ENCODE results near the gene TUB. TPM values are rescaled to one million over a fixed set of nuclear protein-coding genes. Genes with fewer than 3 reads are reported as not detected.

TUB gene
- total RNA-seq, 1 experiment from 2014 or later: 1.2 TPM

DNA sequence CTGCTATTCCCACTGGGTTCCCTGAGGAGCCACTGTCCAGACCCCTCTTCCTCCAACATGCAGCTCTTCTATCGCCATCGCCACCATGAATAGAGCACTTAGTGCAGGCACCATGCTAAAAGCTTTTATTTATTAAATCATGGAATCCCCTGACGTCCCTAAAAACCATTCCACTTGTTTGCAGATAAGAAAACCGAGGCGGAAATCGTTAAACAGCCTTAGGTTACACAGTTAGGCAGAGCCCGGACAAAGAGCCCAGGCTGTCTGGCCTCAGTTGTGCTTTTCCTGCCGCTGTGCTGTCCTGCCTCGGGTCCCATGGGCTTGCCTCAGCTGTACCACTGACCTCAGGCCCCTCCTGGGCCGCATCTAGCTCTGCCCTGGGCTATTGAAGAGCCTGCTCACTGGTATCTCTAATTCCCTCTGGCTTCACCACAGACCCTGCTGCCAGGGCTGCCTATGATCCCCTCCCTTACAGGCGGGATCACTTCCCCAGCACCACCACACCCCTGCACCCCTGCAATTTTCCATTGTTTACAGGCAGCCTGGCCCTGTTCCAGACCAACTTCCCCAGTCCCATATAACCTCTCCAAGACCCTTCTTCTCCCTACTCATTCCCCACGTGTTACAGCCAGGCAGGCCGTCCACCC lies 13.0 kb upstream of the TUB start:
- no peak for DNase-seq (ENCODE audit: low read depth)

DNA sequence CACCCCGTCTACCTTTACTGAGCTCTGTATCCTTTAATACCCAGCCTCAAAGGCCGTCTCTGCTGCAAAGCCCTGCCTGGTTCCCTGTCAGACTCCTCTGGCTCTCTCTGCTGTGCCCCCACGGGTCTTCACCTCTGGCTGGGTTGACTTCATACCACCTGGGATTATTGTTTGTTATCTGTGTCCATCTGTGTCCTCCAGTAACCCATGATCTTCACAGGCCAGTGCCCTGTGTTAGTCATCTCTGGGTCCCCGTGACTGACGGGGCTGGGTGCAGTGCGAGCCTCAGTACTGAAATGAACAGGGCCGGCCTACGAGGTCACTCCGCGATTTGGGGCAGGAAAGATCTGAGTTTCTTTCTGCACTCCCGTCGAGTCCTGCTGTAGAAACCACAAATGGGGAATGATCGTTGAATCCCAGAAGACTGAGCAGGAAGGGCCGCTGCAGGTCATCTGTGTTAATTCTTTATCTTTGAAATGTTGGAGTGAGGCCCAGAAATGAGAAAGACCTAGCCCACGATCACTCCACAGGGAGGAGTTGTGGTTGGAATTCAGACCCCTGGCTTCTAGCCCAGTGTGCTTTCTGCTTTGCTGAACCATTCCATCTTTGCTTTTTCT lies 12.3 kb upstream of the TUB start:
- DNase-seq (ENCODE audit: low read depth): peak; percentile 76

DNA sequence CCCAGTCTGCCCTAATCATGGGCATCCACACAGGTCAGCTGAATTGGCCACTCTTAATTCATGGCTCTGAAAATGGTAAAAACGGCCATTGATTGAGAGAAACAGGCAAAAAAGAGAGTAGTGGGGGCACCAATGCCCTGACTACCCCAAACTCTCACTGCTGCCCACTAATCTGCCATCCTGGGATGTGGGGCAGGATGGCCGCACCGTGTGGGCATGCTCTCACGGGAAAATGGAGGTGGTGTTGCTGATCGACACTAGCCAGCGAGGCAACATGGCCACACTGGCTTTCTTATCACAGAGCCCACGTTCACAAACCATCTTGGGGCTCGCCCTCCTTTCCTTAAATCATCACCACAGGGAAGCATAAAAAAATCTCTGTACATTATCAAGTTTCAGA lies 11.2 kb upstream of the TUB start:
- DNase-seq (ENCODE audit: low read depth): no peak

DNA sequence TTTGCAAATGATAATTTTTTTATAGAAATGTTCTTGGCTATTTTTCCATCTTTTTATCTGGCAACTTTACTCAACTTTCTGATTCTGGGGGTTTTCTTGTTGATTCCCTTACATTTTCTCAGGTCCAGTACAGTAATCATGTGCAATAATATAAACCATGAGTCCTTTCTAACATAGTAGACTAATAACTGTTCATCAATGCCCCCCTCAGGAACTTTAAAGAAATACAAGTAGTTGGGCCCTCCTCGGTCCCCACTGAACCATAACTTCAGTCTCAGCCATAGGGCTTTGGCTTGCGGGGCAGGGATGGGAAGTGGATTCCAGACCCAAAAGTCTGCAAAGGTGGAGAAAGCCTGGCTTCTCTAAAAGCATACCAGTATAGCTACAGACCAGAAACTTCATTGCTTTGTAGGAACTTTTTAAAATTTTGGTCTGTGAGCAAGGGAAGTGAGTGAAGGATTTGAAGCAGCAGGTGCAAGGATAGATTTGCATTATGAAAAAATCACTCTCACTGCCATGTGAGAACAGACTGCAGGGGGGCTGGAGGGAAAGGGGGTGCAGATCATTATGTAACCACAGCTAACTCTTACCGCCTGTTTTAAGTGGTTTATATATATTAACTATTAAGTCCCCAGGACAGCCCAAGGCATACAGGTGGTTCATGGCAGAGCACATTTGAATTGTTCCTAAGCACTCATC lies 10.4 kb upstream of the TUB start:
- no peak for DNase-seq (ENCODE audit: low read depth)

DNA sequence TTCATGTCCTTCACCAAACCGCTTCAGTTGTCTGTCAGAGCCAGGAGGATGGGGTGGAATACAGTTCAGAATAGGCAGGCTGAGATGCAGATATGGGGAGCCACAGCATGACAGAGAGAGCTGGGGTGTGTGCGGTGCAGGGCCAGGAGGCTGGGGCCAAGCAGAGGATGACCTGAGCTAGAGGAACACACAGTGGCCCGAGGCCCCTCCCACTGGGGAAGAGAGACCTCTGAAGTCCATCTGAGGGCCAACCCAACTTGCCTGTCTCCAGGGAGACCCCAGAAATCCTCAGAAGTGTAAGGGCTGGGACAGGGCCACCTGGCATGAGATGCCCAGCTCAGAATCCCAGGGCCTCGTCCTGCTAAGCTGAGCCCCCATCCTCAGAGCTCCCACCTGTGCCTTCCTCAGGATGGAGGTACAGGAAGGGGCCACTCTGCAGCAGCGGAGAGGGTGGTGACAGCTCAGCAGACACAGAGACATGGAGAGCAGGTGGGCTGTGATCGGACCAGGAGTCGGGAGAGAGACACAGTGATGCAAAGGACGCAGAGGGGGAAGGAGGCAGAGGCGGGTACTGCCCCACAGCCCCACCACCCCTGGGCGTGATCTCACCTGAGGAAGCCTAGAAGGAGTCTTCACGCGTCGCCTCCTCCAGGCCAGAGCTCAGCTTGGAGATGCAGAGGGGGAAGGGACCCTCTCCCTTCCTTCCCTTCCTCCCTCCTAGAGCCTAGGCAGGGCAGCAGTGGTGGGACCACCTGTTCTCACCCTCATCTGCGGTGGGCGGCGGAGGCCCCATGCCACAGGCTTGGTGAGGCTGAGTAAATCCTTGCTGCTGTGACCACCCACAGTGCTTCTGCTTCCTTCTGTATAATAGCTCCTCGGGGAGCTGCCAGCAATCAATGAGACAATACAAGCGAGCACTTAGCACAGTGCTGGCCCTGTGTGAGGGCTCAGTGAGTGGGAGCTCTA lies 9.1 kb upstream of the TUB start:
- no peak for DNase-seq (ENCODE audit: low read depth)

DNA sequence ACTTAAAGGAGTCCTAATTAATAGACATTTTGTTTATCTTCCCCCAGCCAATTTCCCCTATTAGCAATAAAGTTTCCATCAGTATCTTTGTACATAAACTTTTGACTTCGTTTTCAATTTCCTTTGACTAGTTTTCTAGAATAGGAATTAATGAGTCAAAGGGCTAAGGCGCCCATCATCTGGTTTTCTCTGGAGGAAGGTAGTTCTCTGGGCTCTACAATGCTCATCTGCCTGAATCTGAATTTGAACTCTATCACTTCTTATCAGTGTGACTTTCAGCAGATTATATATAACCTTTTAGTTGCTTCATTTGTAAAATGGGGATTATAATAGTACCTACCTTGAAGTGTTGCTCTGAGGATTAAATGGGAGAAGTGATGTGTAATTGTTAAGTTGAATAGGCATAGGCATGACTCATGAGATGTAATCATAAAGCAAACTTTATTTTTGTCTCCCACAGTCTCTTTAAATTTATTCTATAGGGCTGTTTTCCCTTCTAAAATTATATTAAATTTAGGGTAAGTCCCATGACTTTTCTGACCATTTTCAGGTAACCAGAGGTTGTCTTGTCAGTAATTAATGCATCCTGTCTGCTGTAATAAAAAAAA lies 5.8 kb upstream of the TUB start:
- no peak for DNase-seq (ENCODE audit: low read depth)

DNA sequence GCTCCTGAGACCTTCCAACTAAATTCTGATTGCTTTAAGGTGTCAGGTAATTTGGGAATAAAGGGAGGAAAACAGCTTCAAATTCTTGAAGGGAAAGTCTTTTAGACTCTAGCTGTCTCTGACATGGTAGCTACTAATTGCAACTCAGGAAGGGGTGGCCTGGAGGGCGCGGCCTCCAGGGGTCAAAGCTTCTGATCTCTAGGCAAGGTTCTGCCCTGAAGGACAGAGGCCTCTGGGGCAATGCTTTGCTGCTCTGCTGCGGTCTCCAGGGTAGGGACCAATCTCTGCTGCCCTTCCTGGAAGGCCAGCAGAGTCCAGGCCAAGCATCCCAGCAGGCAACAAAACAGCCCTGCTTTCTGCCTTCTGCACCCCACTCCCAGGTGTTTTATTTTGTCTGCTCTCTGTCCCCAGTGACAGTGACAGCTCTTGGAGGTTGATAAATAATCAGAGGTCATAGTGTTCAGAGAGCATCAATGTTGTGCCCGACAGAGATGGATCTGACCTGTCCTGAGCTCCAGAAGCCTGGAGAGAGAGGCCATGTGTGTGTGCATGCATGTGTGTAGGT lies 1.8 kb upstream of the TUB start:
- DNase-seq (ENCODE audit: low read depth): no peak

DNA sequence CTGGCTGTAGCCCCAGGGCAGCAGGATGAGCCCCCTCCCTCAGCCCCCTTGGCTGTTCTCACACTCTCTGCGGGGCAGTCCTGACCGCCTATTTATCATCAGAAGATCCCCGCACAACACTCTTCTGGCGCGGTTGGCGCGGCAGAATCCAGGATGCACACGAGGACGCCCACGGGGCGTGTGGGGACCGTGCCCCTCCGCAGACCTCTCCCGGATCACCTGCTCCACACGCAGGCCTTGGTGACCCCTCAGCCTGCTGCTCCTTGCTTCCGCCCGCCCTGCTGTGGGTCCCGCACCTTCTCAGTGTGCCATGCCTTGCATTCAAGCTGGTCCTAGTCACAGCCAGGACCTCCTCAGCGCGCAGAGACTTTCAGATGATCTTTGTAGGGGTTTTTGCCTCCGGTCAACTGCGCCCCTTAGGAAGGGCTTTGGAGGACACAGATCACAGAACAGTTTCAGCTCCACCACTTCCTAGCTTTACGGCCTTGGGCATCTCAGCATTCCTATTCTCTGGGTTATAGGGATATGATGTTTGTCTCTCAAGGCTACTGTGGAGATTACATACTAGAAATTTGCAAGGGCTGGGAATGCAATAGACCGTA lies 841 bp upstream of the TUB start:
- no peak for DNase-seq (ENCODE audit: low read depth)

DNA sequence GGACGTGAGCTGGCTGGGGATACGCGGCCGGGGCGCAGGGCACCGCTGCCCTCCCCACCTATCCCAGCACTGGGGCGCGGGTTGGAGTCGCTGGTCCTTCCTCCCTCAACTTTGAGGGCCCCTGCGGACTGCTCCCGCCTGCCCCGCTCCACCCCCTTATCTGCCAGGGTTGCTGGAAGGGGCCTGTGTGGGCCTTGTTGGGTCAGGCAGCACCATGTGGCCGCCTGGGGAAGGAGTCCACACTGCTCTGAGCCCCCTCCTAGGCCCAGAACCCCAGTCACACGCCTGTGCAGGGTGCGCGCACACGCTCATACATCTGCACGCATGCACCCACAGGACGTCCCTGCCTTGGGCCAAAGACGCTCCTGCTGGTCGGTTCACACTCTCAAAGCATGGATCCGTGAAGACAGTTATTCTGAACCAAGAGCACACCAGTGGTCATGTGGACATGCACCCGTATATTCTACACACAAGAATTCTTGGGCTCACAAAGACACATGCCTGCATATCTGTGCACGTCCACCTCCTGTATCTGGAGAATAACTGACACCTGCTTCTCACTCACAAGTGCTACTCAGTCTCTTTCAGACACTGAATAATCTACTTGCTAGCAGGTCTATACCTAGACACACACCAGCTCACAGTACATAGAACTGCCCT lies 710 bp downstream of the TUB start:
- no peak for DNase-seq (ENCODE audit: low read depth)

DNA sequence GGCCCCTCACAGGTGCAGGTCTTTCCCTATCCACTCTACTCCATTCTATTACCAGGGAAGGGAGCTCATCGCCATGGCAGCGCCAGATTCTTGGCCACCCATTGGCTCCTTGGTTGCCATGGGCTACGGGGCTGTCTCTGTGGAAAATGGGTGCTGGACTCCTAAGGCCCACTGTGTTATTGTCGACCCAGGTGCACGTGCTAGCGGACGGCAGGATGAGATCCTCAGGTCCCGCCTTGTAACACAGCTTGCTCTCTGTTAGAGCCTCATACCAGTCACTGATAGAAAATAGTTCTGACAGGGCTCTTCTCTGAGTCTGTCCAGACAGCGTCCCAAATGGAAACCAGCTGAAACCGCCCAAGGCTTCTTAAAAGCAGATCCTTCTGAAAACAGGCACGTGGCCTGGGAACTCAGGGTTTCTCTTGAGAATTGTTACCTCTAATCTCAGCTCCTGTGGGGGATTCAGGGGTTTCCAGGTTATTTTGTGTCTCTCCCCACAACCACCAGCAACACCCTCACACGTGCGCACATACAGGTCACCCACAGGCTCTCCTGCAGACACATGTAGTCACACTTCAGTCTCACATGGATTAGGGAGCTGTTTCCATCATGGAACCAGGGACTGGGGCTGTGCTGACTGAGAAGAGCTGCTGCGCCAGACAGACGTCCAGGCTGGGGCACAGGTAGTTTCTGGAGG lies 1.5 kb downstream of the TUB start:
- DNase-seq (ENCODE audit: low read depth): no peak

DNA sequence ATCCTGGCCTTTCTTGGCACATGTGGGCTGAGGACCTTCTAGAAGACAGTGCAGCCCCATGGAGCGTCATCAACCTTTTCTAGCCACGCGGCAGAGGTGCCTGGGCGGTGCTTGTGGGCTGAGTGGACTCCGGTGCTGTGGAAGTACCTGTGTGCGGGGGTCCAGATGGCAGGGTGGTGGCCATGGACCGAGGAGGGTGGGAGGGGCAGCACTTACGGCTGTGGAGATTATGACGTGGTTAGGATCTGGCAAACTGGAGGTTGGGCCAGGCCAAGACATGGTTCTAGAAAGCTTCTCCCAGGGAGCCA lies 2.0 kb downstream of the TUB start:
- DNase-seq (ENCODE audit: low read depth): no peak

DNA sequence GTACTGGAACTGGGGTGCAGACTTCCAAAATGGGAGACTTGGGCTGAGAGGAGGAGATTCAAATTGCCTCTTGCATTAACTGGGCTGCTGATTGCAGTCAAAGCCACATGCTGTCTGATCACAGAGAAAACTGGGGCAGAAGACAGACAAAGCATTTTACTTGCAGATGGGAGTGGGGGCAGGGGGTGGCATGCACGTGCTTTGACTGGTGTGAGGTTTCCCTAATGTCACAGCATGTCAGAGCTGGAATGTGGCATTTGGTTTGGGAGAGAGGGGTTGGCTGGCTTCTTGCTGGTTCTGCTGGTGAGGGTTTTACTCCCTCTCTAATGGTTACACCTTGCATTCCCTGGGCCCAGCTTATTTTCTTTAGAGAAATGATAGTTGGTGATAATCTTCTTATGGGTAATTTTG lies 2.9 kb downstream of the TUB start:
- DNase-seq (ENCODE audit: low read depth): no peak

DNA sequence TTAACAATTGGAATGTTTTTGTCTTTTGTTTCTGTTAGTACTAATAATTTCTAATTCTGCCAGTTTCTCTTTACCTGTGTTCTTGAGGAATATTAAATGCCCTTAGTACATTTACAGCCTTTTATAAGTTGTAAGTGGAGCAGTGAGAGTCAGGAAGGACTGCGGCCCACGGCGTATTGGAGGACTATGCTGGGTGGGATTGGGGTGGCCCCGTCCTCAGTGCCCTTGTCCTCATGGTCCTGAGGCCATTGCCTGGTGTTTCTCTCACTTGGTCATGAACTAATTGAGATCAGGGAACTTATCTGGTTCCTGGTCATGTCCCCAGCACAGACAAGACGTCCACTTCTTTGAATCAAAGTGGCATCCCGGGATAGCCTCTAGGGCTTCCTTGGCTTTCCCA lies 3.3 kb downstream of the TUB start:
- DNase-seq (ENCODE audit: low read depth): no peak

DNA sequence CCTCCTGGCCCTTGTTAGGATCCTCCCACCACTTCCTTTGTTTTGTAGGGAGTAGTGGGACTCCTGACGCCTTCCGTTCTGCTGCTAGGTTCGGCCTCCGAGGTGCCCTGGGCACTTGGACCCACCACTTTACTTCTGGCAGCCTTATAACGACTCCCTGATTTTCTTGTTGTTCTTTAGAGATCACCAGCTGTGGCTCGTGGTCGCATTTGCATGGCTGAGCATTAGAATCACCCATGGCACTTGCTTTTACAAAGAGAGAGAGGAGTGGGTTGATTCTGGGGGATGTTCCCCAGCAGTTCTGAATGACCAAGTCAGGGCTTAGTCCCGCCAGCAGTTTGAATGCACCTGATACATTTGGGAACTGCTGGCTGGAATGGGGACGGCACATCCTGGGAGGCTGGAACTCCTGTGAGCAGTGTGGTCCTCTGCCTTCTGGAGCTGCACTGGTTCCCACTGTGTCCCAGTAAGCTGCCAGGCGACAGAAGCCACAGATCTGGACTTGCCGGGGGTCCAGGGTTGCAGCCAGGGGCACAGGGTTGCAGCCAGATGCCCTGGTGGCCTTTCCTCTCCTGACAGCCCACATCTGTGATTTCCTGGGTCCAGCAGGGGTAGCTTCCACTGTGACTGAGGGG lies 4.1 kb downstream of the TUB start:
- no peak for DNase-seq (ENCODE audit: low read depth)

DNA sequence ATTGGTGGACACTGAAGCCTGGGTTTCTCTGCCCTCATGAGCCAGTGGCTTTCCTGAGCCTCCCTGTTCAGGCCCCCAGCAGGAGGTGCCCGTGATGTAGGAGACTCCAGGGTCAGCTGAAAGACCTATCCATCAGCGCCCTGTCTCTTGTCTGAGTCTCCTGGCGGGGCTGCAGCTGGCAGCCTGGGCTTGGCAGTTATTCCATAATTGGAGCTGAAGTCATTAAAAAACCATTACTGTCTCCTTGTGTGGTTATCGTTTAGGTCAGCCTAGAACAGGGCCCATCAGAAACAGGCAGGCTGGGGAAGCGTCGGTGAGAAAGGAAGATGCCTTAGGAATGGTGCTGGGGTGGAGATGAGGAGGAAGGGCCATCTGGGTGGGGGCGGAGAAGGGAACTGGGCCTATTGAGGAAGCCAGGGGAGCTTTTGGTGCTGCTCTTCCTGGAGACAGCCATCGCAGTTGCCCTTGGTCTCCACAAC lies 5.0 kb downstream of the TUB start:
- DNase-seq (ENCODE audit: low read depth): peak; percentile 44

DNA sequence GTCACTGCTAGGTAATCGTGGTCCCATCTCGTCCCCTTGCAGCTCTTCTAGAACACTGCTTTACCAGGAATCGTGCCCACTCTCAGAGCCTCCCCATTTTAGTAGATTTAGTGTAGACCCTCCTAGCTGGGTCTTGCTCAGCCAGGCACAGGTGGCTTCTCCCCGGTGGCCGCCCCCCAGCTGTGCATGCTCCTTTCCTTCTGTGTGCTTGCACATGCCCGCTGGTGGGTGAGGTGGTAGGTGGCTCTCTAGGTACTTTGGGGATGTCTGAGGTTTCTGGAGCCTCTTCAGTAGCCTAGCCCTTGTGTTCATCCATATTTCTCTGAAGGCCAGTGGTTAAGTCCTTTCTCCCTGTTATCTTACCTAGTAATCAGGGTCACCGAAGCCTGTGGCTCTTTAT lies 5.6 kb downstream of the TUB start:
- no peak for DNase-seq (ENCODE audit: low read depth)

DNA sequence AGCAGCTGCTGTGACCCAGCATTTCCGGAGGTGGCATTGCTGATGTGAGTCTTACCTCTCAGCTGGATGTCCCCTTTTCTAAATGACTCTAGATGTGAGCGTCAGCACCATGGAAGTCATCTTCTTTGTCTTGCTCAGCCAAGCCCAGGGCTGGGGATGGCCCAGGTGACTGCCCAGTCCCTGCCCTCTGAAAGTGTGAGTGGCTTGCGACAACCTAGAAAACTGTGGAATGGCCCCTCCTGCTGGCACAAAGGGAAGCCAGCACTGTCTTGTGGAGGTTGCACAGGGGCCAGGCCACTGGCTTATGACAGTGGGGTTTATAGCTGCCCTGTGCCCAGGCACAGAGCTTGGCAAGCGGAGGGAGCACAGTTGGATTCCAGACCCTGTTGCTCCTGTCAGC lies 6.2 kb downstream of the TUB start:
- DNase-seq (ENCODE audit: low read depth): no peak

DNA sequence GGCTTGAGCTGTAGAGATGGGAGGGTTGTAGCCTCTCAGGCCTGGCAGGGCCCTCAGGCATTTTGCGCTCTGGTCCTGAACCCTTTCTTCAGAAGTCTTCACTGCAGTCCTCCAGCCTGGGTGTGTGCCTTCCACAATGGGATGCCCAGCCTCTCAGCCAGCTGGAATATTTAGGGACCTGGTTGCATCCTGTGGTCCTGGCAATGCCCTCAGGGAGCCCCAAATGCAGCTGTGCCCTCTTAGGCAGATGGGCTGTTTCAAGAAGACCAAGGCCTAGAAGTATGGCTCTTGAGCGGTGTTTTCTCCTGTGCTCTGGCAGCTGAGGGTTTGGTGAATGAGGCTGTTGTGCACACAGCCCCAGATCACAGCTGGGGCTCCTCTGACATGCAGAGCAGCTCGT lies 6.7 kb downstream of the TUB start:
- no peak for DNase-seq (ENCODE audit: low read depth)

DNA sequence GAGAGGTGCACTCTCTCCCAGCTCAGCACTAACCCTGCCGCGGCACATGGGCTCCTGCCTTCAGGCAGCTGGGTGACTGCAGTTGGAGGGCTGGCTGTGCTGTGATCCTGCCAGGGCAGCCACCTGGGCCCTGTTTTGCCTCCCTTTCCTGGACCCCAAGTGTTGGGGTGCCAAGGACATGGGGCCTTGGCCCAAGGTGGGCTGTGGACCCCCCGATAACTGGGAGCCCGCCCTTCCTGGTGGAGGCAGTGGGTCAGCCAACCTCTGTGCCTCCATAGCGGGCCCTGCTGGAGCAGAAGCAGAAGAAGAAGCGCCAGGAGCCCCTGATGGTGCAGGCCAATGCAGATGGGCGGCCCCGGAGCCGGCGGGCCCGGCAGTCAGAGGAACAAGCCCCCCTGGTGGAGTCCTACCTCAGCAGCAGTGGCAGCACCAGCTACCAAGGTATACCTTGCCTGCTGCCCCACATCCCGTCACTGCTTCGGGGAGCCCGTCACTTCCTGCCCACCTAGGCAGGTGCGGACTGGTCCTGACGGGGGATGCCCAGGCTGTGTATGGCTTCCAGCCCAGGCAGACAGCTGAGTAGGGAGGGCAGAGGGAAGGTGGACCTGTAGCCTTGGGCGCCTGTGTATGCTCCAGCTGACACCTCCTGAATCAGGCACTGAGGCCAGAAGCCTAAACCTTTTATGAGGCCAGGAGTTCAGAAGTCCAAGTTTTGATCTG lies 8.9 kb downstream of the TUB start:
- DNase-seq (ENCODE audit: low read depth): no peak

Measured in Daoy (cell line).